MCF 10A (cell line): Measurements from ENCODE around the gene KNCN. TPM values are rescaled to one million over a fixed set of nuclear protein-coding genes. Genes with fewer than 3 reads are reported as not detected.

Experiments
- BruUV-seq: library from RNA; stranded (reverse); fragments of 400-500 nt; replicated peaks from 2 replicates; lab custom pipeline; 2021; lab: Mats Ljungman, UMichigan
- CTCF ChIA-PET: fragments of 300-600 bp; sonication (Branson Sonifier 250); formaldehyde crosslinking; extraction: SDS; loops from one replicate; lab custom pipeline; 2021; ENCODE audit warnings: antibody characterized with exemption, inconsistent platforms; lab: Yijun Ruan, JAX
- POLR2A ChIA-PET: fragments of 300-600, 350-650 bp; sonication (Branson Sonifier 250); formaldehyde crosslinking; extraction: SDS; loops from one replicate; lab custom pipeline; 2020; ENCODE audit warnings: antibody characterized with exemption, inconsistent platforms; lab: Yijun Ruan, JAX
- DNase-seq: peaks from one replicate; pipeline ENCODE4 v3.0.0-alpha.2; 2018; ENCODE audit not compliant: unreplicated experiment
- H3K27ac Mint-ChIP-seq: one replicate; pipeline ENCODE4 v1.8.0; 2022; ENCODE audit warnings: mild to moderate bottlenecking, low read depth, mixed read lengths; ENCODE audit not compliant: unreplicated experiment
- H3K27me3 Mint-ChIP-seq: one replicate; pipeline ENCODE4 v1.8.0; 2022; ENCODE audit warnings: mixed read lengths; ENCODE audit not compliant: insufficient read depth, unreplicated experiment
- H3K36me3 Mint-ChIP-seq: one replicate; pipeline ENCODE4 v1.8.0; 2022; ENCODE audit warnings: mild to moderate bottlenecking, moderate library complexity, mixed read lengths; ENCODE audit not compliant: insufficient read depth, unreplicated experiment
- H3K4me1 Mint-ChIP-seq: one replicate; pipeline ENCODE4 v1.8.0; 2022; ENCODE audit warnings: mixed read lengths; ENCODE audit not compliant: insufficient read depth, unreplicated experiment
- H3K4me3 Mint-ChIP-seq: one replicate; pipeline ENCODE4 v1.8.0; 2022; ENCODE audit warnings: mild to moderate bottlenecking, moderate library complexity, mixed read lengths; ENCODE audit not compliant: unreplicated experiment
- H3K9me3 Mint-ChIP-seq: one replicate; pipeline ENCODE4 v1.8.0; 2022; ENCODE audit warnings: mixed read lengths; ENCODE audit not compliant: unreplicated experiment
- intact Hi-C: fragments of 100-400 bp; cut with micrococcal nuclease; formaldehyde crosslinking; loops from 2 replicates; pipeline ENCODE4 v1.14.1; 2022
- total RNA-seq: library from RNA; stranded (reverse); gene quantifications from 2 replicates; pipeline ENCODE4 v1.2.3, GENCODE V29; 2022
- TF ChIP-seq, protein P1 (sequence below): fragments of 200-600 bp; IDR thresholded peaks from one replicate; pipeline ENCODE4 v1.8.0; 2022; ENCODE audit warnings: antibody characterized with exemption, mild to moderate bottlenecking; ENCODE audit not compliant: unreplicated experiment

The KNCN gene
- total RNA-seq, 1 experiment from 2014 or later: not detected

DNA sequence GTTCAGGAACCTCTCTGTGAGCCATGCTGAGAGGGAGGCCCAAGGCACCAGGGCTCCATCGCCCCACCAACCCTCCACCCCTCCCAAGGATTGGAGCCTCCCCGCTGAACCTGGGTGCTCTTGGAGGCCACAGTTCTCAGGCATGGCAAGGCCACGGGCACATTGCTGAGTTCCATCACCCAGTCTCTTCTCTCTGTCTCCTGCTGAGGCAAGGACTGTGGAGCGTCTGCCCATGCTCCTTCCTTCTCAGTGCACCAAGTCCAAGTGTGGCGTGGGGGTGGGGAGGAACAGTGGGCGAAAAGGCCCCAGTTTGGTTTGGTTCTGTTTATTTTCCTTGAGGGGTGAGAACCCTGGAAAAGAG is 2.8 kb upstream of the KNCN start:
- TF ChIP-seq, protein P1, sequence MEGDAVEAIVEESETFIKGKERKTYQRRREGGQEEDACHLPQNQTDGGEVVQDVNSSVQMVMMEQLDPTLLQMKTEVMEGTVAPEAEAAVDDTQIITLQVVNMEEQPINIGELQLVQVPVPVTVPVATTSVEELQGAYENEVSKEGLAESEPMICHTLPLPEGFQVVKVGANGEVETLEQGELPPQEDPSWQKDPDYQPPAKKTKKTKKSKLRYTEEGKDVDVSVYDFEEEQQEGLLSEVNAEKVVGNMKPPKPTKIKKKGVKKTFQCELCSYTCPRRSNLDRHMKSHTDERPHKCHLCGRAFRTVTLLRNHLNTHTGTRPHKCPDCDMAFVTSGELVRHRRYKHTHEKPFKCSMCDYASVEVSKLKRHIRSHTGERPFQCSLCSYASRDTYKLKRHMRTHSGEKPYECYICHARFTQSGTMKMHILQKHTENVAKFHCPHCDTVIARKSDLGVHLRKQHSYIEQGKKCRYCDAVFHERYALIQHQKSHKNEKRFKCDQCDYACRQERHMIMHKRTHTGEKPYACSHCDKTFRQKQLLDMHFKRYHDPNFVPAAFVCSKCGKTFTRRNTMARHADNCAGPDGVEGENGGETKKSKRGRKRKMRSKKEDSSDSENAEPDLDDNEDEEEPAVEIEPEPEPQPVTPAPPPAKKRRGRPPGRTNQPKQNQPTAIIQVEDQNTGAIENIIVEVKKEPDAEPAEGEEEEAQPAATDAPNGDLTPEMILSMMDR: no peak
- BruUV-seq: no TSS peak
- intact Hi-C loops: no loop called here
- Mint-ChIP-seq H3K4me1 (no peaks in the 10 kb centered on the region), H3K9me3 (no peaks in the 10 kb centered on the region), H3K27me3 (peaks cover 14% of the 10 kb centered on the region), H3K4me3 (no peak overlapping the region), H3K36me3 (no peaks in the 10 kb centered on the region), H3K27ac (no peak overlapping the region)
- POLR2A ChIA-PET: no interaction called here
- CTCF ChIA-PET: no interaction called here
- no peak for DNase-seq

DNA sequence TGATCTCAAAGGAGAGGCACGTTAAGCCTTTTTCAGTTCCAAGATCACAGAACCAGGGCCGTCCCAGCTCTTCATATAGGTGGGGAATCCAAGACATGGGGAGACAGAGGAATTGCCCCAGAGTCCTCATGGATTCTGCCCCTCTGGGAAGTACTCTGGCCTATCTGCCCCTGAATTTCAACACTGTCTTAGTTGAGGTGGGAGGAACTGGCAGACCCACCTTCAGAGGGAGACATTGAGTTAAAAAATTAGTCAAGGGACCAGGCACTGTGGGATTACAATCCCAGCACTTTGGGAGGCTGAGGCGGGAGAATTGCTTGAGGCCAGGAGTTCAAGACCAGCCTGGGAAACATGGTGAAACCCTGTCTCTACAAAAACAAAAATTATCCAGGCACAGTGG is 2.1 kb upstream of the KNCN start:
- POLR2A ChIA-PET: no interaction called here

DNA sequence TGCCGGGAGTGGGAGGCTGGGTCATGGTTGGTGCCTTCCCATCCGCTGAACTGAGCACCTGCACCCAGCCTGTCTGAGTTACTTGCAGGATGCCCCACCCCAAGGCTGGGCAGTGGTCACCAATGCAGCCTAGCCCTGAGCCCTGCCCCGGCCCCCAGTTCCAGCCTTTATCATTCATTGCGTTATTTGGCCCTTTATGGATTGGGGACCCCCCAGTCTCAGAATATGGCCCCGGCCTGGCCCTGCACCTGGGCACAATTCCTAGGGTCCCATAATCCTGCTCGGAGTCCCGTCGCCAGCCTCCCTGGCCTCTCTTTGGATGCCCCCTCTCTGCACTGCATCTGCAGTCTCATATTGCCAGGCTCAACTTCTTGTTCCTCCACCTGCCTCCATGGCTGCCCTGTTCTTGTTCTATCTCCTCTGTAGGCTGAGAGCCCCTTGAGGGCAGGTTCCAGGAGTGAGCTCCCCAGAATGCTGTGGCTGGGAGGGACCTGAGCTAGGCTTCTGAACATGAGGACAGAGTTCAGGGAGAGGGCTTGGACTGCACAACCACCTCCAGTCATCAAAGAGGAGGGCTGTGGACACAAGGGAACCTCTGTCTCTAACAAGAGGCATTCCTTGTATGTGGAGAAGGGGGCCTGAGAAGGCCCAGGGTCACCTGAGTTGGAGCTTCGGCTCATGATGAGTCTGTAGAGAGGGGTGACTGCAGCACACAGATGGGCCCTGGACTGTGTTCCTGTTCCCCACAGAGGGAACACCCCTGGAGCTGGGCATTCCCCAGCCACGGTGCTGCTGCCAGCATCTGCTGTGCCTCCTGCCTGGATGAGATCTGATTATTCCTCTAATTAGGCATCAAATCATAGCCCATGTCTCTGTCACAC is 1.1 kb upstream of the KNCN start:
- no peaks in the 10 kb centered on the region for H3K9me3 Mint-ChIP-seq
- peaks cover 14% of the 10 kb centered on the region for H3K27me3 Mint-ChIP-seq
- TF ChIP-seq, protein P1: no peak
- no peaks in the 10 kb centered on the region for H3K36me3 Mint-ChIP-seq
- no peaks in the 10 kb centered on the region for H3K4me1 Mint-ChIP-seq
- intact Hi-C loops: no loop called here
- ChIA-PET CTCF (interaction anchor here (1.2 kb wide), 1 partner anchor 76 kb away, joined by 5 read pairs; no protein-coding TSS in a partner anchor), POLR2A (interaction anchor here (0.5 kb wide), 1 partner anchor 31 kb away, joined by 3 read pairs; no protein-coding TSS in a partner anchor)
- DNase-seq: no peak
- BruUV-seq: no TSS peak
- no peak overlapping the region for H3K27ac Mint-ChIP-seq
- H3K4me3 Mint-ChIP-seq: no peak overlapping the region

More for the DNA sequence above, 2.1 kb upstream of the KNCN start:
- TF ChIP-seq, protein P1: no peak
- no peaks in the 10 kb centered on the region for H3K9me3 Mint-ChIP-seq
- no peak overlapping the region for H3K4me3 Mint-ChIP-seq
- CTCF ChIA-PET: interaction anchor here (1.2 kb wide), 1 partner anchor 77 kb away, joined by 5 read pairs; no protein-coding TSS in a partner anchor
- intact Hi-C loops: no loop called here
- DNase-seq: no peak
- no peaks in the 10 kb centered on the region for H3K4me1 Mint-ChIP-seq
- BruUV-seq: no TSS peak
- H3K36me3 Mint-ChIP-seq: no peaks in the 10 kb centered on the region
- peaks cover 14% of the 10 kb centered on the region for H3K27me3 Mint-ChIP-seq
- H3K27ac Mint-ChIP-seq: no peak overlapping the region

DNA sequence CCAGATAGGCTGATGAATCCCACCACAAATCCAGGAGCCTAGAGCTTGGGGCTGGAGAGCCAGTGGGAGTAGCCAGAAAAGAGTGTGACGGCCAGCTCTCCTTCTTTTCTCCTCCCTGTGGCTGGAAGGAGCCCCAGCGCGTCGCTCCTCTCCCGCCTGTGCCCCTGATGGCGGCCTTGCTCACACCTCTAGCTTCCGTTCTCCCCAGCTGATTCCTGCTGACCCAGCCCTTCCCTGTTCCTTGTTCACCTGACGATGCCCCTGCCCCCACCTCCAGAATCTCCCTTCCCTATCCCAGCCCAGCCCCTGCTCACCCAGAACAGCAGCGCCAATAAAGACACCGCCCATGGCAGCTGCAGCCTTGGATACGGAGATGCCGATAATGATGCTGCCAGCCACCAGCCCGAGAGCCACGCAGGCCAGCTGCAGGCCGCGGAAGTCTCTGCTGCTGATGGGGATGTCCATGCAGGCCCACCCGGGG is 656 bp downstream of the KNCN start:
- intact Hi-C loops: no loop called here
- H3K36me3 Mint-ChIP-seq: no peaks in the 10 kb centered on the region
- TF ChIP-seq, protein P1: no peak
- H3K4me1 Mint-ChIP-seq: no peaks in the 10 kb centered on the region
- no TSS peak for BruUV-seq
- ChIA-PET CTCF (interaction anchor here (0.9 to 6.8 kb wide), 7 partner anchors 10 to 105 kb away, joined by 3 to 62 read pairs (median 4); a partner anchor contains a TSS), POLR2A (no interaction called here)
- no peak overlapping the region for H3K4me3 Mint-ChIP-seq
- H3K27ac Mint-ChIP-seq: no peak overlapping the region
- H3K27me3 Mint-ChIP-seq: peaks cover 14% of the 10 kb centered on the region
- no peaks in the 10 kb centered on the region for H3K9me3 Mint-ChIP-seq
- DNase-seq: no peak
